Right kidney (tissue), 1 donor: ENCODE results near the gene OSBPL7.

Experiments used
- DNase-seq: peaks from one replicate; pipeline ENCODE4 v3.0.0-alpha.2; 2016

The OSBPL7 gene

GRCh38 chr17:47848198-47848513 lies 26.6 kb upstream of the OSBPL7 start:
- DNase-seq = no peak

DNA sequence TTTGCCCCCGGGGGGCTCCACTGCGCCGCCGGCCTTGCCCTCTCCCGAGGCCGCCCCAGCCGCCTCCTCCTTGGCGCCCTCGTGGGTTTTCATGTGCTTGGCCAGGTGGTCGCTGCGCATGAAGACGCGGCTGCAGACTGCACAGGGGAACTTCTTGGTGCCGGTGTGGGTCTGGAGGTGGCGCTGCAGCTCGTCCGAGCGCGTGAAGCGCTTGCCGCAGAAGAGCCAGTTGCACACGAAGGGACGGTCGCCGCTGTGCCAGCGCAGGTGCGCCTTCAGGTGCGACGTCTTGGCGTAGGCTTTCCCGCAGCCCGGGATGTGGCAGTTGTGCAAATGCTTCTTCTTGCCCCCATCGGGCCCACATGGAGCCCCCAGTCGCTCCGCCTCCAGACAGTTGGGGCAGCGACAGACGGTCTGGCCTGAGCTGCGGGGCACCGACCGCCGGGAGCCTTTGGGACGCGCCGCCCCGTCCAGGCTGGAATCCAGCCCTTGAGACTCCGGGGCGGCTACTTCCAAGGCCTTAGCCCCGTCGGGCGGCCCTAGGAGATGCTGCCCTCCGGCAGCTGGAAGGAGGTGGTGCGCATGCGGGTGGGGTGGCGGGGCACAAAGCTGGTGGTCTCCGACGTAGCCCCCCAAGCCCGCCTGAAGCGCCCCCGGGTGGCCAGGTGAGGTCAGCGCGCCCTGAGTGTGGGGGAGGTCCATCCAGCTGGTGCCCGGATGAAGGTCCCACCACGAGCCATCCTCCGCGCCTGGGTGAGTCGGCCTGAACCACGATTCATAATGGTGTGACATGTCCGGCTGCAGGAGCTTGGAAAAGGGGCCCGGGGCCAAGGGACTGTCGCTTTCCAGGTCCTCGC lies 26.0 kb upstream of the OSBPL7 start:
- DNase-seq = peak; percentile 47

DNA sequence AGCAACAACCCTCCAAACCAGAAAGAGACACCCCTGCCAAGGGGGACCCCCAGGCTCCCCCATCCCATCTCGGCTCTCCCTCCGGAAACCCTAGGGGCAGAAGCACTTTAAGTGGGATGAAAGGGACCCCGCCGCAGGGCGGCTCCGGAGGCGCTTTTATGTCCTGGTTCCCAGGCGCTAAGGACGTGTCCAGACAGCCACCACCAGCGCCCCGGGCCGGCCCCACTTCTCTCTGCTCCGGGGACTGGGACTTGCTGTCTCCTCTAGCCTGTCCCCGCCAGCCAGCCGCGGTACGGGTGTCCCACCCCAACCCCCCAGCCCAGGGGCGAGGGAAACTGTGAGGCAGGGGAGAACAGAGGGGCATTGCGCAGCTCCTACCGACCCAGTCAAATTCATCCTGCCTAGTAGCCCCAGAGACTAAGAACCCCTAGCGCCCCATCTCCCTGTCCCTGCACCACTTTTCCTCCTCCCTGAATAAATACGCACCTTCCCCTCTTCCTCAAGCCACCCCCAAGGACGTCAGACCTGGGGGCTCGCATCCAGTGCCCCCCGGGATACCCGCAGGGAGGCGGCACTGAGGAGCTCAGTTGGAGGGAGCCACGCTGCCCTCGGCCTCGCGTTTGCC lies 25.2 kb upstream of the OSBPL7 start:
- DNase-seq = no peak

DNA sequence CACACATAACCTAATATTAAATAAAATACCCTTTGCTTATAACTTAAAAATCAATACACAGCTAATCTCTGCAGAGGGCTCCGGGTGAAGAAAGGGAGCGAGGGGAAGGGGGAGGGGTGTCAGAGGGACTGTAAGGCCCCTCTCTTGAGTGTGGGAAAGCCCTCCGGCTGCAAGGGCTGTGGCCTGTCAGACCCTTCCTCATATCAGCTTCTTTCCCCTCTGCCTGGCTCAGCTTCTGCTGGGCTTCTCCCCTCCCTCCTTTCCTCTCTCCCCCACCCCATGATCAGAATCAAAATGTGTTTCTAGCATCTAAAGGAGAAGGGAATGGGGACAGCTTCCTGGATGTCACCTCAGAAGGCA lies 24.1 kb upstream of the OSBPL7 start:
- DNase-seq = no peak

DNA sequence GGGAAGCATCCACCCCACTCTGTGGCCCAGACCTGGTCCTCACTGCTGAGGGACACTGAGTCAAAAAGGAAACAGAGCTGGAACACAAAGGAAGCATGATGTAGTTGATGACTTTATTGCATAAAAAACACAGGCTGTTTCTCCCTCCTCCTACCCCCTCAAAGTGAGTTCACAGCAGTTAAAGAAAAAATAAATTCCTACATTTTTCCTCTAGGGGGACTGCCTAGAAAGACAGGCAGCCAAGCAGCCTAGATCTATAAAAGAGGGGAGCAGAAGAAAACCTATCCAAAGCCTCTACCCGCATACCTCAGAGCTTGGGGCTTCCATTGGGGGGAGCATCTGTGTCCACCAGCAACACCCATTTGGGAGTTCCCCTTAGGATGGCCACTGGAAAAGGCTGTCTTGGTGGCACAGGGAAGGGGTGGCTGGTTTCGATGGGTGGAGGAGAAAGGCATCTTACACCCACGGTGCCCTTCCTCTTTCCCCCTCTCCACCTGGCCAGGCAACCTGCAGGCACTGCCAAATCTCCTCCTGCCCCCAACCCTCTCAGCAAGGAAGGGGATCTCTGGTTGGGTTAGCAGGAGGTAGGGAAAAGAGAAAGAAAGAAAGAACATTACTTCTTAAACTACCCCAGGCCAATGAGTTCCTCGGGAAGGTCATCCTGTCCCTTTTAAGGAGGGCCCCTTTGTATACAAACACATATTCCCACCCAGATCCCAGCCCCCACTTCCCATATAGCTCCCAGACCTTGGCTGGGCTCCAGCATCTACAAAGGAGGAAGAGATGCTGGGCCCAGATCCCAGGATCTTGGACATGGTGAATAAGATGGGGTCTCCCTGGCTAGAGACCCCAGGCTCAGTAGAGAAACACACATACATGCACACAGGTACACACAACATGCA lies 23.5 kb upstream of the OSBPL7 start:
- no peak for DNase-seq

DNA sequence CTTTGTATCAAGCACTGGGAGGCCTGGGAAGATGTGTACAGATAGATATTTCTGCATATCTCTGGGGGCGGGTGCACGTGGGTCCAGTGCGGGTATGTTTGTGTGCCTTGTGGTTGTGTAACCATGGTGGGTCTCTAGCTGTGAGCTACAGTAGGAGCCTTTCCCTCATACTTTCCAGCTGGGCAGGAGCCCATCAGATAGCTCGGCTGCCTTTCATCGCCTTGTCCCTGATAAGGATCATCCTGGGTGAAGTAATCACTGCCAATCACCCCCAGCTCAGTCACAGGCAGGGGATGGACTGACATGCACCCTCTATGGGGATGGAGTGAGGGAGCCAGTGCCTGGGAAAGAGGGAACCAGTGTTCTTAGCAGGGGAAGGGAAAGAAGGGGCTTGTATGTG lies 22.6 kb upstream of the OSBPL7 start:
- DNase-seq = no peak

- no peak for DNase-seq
Measured at GRCh38 chr17:47843391-47843730, 21.8 kb upstream of the OSBPL7 start.

DNA sequence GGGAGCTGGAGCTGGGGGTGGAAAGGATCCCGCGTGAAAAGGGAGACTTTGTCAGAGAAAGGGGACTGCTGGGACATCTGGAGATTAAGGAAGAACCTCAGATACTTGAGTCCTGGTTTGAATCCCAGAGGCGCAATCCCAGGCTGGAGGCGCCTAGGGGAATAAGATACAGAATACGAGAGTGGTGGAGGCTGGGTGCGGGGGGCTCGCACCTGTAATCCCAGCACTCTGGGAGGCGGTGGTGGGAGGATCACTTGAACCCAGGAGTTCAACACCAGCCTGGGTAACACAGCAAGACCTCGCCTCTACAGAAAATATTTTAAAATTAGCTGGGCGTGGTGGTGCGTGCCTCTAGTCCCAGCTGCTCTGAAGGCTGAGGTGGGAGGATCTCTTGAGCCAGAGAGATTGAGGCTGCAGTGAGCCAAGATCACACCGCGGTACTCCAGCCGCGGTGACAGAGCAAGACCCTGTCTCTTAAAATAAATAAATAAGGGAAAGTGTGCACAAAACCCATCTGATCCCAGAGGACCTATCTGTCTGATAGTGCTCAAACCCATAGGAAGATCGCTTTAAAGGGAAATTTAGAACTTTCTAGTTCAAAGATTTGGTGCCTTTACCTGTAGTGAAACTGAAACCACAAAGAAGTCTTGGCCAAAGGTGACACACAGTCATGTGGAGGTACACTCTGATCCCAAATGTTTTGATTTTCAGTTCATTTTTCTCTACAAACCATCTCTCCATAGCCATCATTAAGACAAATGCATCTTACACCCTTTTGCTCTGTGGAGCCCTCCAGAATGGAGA lies 20.1 kb upstream of the OSBPL7 start:
- DNase-seq = no peak

GRCh38 chr17:47840742-47841487 lies 19.3 kb upstream of the OSBPL7 start, which contains the start of gene SCRN2:
Gene SCRN2, minus strand, starts transcription at chr17:47841273. Its CDS starts 430 bp downstream, at chr17:47840843.
- DNase-seq = peak; percentile 94

GRCh38 chr17:47840001-47840741 lies 18.6 kb upstream of the OSBPL7 start:
- DNase-seq = no peak

- DNase-seq = no peak
Measured at GRCh38 chr17:47839071-47839470, 17.5 kb upstream of the OSBPL7 start.

GRCh38 chr17:47838636-47839035 lies 17.0 kb upstream of the OSBPL7 start:
- DNase-seq = no peak

GRCh38 chr17:47837401-47838039 lies 15.9 kb upstream of the OSBPL7 start:
- no peak for DNase-seq

DNA sequence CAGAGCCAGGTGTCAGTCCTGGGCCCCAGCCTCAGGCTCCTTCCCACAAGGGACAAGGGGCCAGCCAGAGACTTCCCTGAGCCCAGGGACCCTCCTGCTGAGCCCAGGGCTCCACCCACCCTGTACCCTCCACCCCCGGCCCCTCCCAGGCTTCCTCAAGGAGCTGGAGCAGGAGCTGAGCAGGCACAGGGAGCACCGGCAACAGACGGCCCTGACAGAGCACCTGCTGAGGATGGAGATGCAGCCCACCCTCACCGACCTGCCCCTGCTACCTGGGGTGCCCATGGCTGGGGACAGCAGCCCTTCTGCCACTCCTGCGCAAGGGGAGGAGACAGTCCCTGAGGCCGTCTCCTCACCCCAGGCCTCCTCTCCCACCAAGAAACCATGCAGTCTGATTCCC lies 15.0 kb upstream of the OSBPL7 start:
- DNase-seq = no peak

DNA sequence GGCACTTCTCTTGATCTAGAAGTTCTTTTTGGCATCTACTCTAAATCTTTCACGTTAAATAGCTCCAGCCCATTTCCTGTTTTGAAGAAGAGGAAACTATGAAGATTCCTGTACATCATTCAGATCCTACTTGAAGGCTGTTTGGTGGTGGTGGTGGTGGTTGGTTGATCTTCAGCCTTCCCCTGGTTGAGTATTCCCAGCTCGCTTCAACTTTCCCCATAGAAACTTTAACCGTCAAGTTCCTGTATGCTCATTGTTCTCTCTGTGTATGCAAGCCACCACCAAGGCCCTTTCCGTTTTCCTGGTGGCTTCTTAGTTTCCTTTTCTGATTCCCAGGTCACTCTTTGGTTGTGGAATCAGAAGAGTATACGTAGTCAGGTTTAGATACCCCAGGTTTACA lies 13.2 kb upstream of the OSBPL7 start:
- no peak for DNase-seq

GRCh38 chr17:47831934-47832327 lies 10.3 kb upstream of the OSBPL7 start:
- DNase-seq = no peak

GRCh38 chr17:47831003-47831933 lies 9.7 kb upstream of the OSBPL7 start, which contains the start of the genes LRRC46 and MRPL10:
Gene LRRC46, plus strand, starts transcription at chr17:47831670. Its CDS starts 320 bp downstream, at chr17:47831990.
Gene MRPL10, minus strand, starts transcription at chr17:47831541. Its CDS starts 30 bp downstream, at chr17:47831511.
- DNase-seq = peak; percentile 89

GRCh38 chr17:47830396-47831002 lies 8.9 kb upstream of the OSBPL7 start:
- no peak for DNase-seq
